H1 (cell line): ENCODE results near the gene MMP11. TPM values are rescaled to one million over a fixed set of nuclear protein-coding genes. Genes with fewer than 3 reads are reported as not detected.

Experiments used
- ATF2 ChIP-seq: IDR thresholded peaks from 2 replicates; pipeline ENCODE4 v1.6.1; 2012; ENCODE audit warnings: low read length, inconsistent platforms
- CBX5 ChIP-seq: fragments of 300-800, 300-1000 bp; sonication (generic); IDR thresholded peaks from 2 replicates; pipeline ENCODE4 v1.7.1; 2016; ENCODE audit warnings: antibody characterized with exemption, low read length, low read depth
- CHD2 ChIP-seq: IDR thresholded peaks from 2 replicates; pipeline ENCODE4 v1.6.1; 2012; ENCODE audit warnings: low read length, improper control_type of control experiment
- SP2 ChIP-seq: IDR thresholded peaks from 2 replicates; pipeline ENCODE4 v1.6.1; 2012; ENCODE audit warnings: mild to moderate bottlenecking, low read length, inconsistent platforms
- YY1 ChIP-seq: IDR thresholded peaks from 2 replicates; pipeline ENCODE4 v1.6.1; 2011; ENCODE audit warnings: low read depth, mild to moderate bottlenecking, low read length
- polyA plus RNA-seq, 7 experiments: library from polyadenylated mRNA; depleted of rRNA in 3 of 7; stranded (reverse) in 5 of 7; unstranded in 2 of 7; fragments of >200 nt in 5 of 7; fragments of 200-250 nt in 2 of 7; gene quantifications; 1 replicate in 5 of 7; 2 replicates in 1 of 7; 4 replicates in 1 of 7; pipeline versions ENCODE4 v1.2.1 to v1.2.3, GENCODE V29; 2011 to 2013; ENCODE audit warnings: missing spikeins in 2 of 7, mixed read lengths in 2 of 7
- total RNA-seq: library from RNA; stranded (reverse); fragmentation: NEBNext Ultra II Directional; extraction: Animal tissue kit (Norgen Biotek cat#: 25700); gene quantifications from 2 replicates; pipeline ENCODE4 v1.2.1, GENCODE V29; 2021

MMP11 gene
- total and polyA plus RNA-seq, 2 of the 8 experiments (the other 6 are each of a cell fraction or from before 2014, with no cell fraction given), result 10.2 to 18.3 TPM

GRCh38 chr22:23782703-23783102 lies 10.1 kb downstream of the MMP11 start (continued):
- TF ChIP-seq ATF2 (no peak), CHD2 (no peak), CBX5 (no peak), YY1 (no peak), SP2 (no peak)
- TF ChIP-seq, all 59 proteins: peak for 0
